HepG2 (cell line): ENCODE measurements around the gene F7. TPM values are rescaled to one million over a fixed set of nuclear protein-coding genes. Genes with fewer than 3 reads are reported as not detected.
A peak's percentile ranks its signal among the peaks of the same experiment; 100 is the strongest.

ENCODE experiments used
- ETV5 ChIP-seq: IDR thresholded peaks from 2 replicates; pipeline ENCODE4 v1.6.1; 2018; ENCODE audit warnings: missing biosample characterization, missing genetic modification reagents, inconsistent platforms, borderline replicate concordance
- IRX3 ChIP-seq: sonication (generic); formaldehyde crosslinking; IDR thresholded peaks from 2 replicates; pipeline ENCODE4 v1.8.1; 2023; ENCODE audit warnings: mild to moderate bottlenecking, low read depth, missing genetic modification reagents, borderline replicate concordance
- KLF13 ChIP-seq: sonication (generic); formaldehyde crosslinking; IDR thresholded peaks from 2 replicates; pipeline ENCODE4 v1.4.0; 2020; ENCODE audit warnings: mild to moderate bottlenecking, missing genetic modification reagents
- SETDB1 ChIP-seq: sonication (generic); formaldehyde crosslinking; IDR thresholded peaks from 2 replicates; pipeline ENCODE4 v1.5.1; 2020; ENCODE audit warnings: missing genetic modification reagents, mild to moderate bottlenecking, borderline replicate concordance
- SIX4 ChIP-seq: sonication (generic); formaldehyde crosslinking; IDR thresholded peaks from 2 replicates; pipeline ENCODE4 v1.4.0; 2020; ENCODE audit warnings: missing genetic modification reagents
- SRF ChIP-seq: IDR thresholded peaks from 2 replicates; pipeline ENCODE4 v1.6.1; 2011; ENCODE audit warnings: mild to moderate bottlenecking, low read depth, low read length, moderate library complexity
- ZBTB3 ChIP-seq: sonication (generic); formaldehyde crosslinking; IDR thresholded peaks from 2 replicates; pipeline ENCODE4 v1.4.0; 2020; ENCODE audit warnings: low read depth, mild to moderate bottlenecking, moderate library complexity, missing genetic modification reagents, borderline replicate concordance
- ZNF569 ChIP-seq: sonication (generic); formaldehyde crosslinking; IDR thresholded peaks from 2 replicates; pipeline ENCODE4 v1.5.0; 2020; ENCODE audit warnings: mild to moderate bottlenecking, missing genetic modification reagents, moderate library complexity, borderline replicate concordance
- ZNF776 ChIP-seq: sonication (generic); formaldehyde crosslinking; IDR thresholded peaks from 2 replicates; pipeline ENCODE4 v1.4.0; 2020; ENCODE audit warnings: mild to moderate bottlenecking, missing genetic modification reagents
- ZSCAN21 ChIP-seq: sonication (generic); formaldehyde crosslinking; IDR thresholded peaks from 2 replicates; pipeline ENCODE4 v1.8.0; 2022; ENCODE audit warnings: mild to moderate bottlenecking, missing genetic modification reagents, moderate library complexity, borderline replicate concordance
- polyA plus RNA-seq, 8 experiments: library from polyadenylated mRNA; depleted of rRNA in 3 of 8; stranded (reverse) in 7 of 8; unstranded in 1 of 8; fragments of >200 nt; fragmentation: Illumina TruSeq in 4 of 8; extraction: Trizol in 4 of 8; gene quantifications; 2 replicates each; pipeline versions ENCODE4 v1.2.1 to v1.2.3, GENCODE V29; 2011 to 2016; ENCODE audit warnings: low read depth in 4 of 8, missing spikeins in 1 of 8, mixed read lengths in 1 of 8; ENCODE audit not compliant: insufficient read depth in 1 of 8
- total RNA-seq, 5 experiments: library from RNA; depleted of rRNA; stranded (reverse); fragments of >200 nt; fragmentation: Illumina TruSeq; extraction: Trizol; gene quantifications; 2 replicates each; pipeline ENCODE4 v1.2.3, GENCODE V29; 2016; ENCODE audit warnings: low read depth in 1 of 5
- TF ChIP-seq, protein P1 (sequence below): sonication (generic); formaldehyde crosslinking; IDR thresholded peaks from 2 replicates; pipeline ENCODE4 v1.4.0; 2020; ENCODE audit warnings: missing genetic modification reagents
- TF ChIP-seq, protein P2 (sequence below): sonication (generic); formaldehyde crosslinking; IDR thresholded peaks from 2 replicates; pipeline ENCODE4 v1.4.0; 2020; ENCODE audit warnings: mild to moderate bottlenecking, low read depth, missing genetic modification reagents
- TF ChIP-seq, protein P3 (sequence below): sonication (generic); formaldehyde crosslinking; IDR thresholded peaks from 2 replicates; pipeline ENCODE4 v1.5.1; 2020; ENCODE audit warnings: missing genetic modification reagents, mild to moderate bottlenecking, borderline replicate concordance
- TF ChIP-seq, protein P4 (sequence below): sonication (generic); formaldehyde crosslinking; IDR thresholded peaks from 2 replicates; pipeline ENCODE4 v1.8.1; 2023; ENCODE audit warnings: mild to moderate bottlenecking, missing genetic modification reagents
- TF ChIP-seq, protein P5 (sequence below): sonication (generic); formaldehyde crosslinking; conservative IDR thresholded peaks from 2 replicates; pipeline ENCODE4 v1.8.0; 2022; ENCODE audit warnings: missing genetic modification reagents

F7 gene
- total and polyA plus RNA-seq, 2 of the 13 experiments (the other 11 are each of a cell fraction or from before 2014, with no cell fraction given): 12.6 to 26.5 TPM

DNA sequence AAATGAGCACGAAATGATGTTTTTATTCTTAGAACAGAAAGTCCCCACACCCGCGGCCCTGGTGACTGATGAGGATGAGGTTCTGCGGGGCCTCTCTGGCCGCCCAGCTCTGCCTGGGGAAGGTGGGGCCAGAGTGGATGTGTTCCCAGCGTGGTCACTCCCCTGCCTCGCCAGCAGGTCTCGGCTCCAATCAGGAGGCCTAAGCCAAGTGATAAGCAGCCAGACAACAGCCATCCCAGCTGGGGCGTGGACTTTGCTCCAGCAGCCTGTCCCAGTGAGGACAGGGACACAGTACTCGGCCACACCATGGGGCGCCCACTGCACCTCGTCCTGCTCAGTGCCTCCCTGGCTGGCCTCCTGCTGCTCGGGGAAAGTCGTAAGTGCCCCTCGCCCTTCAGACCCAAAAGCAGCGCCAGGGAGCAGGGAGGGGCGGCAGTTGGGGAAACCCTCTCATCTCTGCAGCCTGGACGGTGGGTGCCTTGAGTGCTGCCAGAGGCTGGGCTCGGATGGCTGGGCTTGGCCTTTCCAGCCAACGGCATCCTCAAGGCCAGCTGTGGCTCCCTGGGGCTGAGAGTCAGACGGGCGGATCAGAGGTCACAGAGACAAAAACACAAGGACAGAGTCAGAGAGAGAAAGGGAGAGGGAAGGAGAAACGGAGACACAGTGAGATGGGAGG is 17.1 kb downstream of the F7 start, which contains the start of gene F10 (continued):
- TF ChIP-seq IRX3 (CRISPR knock-in tag) (peak; percentile 93; the same call in 1 of the 2 replicates), ZSCAN21 (peak; percentile 97), SETDB1 (no peak), SIX4 (peak; percentile 45; the same call in 1 of the 2 replicates), SRF (no peak), ZNF569 (CRISPR knock-in tag) (no peak), ZBTB3 (CRISPR knock-in tag) (no peak), ETV5 (CRISPR knock-in tag) (peak; percentile 55; the same call in 1 of the 2 replicates), KLF13 (CRISPR knock-in tag) (0 out of 2 replicates have a peak, but pooled peaks have one; percentile 69), ZNF776 (CRISPR knock-in tag) (no peak)
- TF ChIP-seq, protein P1, sequence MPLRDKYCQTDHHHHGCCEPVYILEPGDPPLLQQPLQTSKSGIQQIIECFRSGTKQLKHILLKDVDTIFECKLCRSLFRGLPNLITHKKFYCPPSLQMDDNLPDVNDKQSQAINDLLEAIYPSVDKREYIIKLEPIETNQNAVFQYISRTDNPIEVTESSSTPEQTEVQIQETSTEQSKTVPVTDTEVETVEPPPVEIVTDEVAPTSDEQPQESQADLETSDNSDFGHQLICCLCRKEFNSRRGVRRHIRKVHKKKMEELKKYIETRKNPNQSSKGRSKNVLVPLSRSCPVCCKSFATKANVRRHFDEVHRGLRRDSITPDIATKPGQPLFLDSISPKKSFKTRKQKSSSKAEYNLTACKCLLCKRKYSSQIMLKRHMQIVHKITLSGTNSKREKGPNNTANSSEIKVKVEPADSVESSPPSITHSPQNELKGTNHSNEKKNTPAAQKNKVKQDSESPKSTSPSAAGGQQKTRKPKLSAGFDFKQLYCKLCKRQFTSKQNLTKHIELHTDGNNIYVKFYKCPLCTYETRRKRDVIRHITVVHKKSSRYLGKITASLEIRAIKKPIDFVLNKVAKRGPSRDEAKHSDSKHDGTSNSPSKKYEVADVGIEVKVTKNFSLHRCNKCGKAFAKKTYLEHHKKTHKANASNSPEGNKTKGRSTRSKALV (CRISPR knock-in tag): peak; percentile 75
- TF ChIP-seq, protein P2, sequence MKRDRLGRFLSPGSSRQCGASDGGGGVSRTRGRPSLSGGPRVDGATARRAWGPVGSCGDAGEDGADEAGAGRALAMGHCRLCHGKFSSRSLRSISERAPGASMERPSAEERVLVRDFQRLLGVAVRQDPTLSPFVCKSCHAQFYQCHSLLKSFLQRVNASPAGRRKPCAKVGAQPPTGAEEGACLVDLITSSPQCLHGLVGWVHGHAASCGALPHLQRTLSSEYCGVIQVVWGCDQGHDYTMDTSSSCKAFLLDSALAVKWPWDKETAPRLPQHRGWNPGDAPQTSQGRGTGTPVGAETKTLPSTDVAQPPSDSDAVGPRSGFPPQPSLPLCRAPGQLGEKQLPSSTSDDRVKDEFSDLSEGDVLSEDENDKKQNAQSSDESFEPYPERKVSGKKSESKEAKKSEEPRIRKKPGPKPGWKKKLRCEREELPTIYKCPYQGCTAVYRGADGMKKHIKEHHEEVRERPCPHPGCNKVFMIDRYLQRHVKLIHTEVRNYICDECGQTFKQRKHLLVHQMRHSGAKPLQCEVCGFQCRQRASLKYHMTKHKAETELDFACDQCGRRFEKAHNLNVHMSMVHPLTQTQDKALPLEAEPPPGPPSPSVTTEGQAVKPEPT (CRISPR knock-in tag): 0 out of 2 replicates have a peak, but pooled peaks have one; percentile 69
- TF ChIP-seq, protein P3, sequence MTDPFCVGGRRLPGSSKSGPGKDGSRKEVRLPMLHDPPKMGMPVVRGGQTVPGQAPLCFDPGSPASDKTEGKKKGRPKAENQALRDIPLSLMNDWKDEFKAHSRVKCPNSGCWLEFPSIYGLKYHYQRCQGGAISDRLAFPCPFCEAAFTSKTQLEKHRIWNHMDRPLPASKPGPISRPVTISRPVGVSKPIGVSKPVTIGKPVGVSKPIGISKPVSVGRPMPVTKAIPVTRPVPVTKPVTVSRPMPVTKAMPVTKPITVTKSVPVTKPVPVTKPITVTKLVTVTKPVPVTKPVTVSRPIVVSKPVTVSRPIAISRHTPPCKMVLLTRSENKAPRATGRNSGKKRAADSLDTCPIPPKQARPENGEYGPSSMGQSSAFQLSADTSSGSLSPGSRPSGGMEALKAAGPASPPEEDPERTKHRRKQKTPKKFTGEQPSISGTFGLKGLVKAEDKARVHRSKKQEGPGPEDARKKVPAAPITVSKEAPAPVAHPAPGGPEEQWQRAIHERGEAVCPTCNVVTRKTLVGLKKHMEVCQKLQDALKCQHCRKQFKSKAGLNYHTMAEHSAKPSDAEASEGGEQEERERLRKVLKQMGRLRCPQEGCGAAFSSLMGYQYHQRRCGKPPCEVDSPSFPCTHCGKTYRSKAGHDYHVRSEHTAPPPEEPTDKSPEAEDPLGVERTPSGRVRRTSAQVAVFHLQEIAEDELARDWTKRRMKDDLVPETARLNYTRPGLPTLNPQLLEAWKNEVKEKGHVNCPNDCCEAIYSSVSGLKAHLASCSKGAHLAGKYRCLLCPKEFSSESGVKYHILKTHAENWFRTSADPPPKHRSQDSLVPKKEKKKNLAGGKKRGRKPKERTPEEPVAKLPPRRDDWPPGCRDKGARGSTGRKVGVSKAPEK (CRISPR knock-in tag): peak; percentile 88; the same call in 1 of the 2 replicates
- TF ChIP-seq, protein P4, sequence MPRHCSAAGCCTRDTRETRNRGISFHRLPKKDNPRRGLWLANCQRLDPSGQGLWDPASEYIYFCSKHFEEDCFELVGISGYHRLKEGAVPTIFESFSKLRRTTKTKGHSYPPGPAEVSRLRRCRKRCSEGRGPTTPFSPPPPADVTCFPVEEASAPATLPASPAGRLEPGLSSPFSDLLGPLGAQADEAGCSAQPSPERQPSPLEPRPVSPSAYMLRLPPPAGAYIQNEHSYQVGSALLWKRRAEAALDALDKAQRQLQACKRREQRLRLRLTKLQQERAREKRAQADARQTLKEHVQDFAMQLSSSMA (CRISPR knock-in tag): 0 out of 2 replicates have a peak, but pooled peaks have one; percentile 22
- TF ChIP-seq, protein P5, sequence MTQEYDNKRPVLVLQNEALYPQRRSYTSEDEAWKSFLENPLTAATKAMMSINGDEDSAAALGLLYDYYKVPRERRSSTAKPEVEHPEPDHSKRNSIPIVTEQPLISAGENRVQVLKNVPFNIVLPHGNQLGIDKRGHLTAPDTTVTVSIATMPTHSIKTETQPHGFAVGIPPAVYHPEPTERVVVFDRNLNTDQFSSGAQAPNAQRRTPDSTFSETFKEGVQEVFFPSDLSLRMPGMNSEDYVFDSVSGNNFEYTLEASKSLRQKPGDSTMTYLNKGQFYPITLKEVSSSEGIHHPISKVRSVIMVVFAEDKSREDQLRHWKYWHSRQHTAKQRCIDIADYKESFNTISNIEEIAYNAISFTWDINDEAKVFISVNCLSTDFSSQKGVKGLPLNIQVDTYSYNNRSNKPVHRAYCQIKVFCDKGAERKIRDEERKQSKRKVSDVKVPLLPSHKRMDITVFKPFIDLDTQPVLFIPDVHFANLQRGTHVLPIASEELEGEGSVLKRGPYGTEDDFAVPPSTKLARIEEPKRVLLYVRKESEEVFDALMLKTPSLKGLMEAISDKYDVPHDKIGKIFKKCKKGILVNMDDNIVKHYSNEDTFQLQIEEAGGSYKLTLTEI (CRISPR knock-in tag): no peak
